GM12878 (cell line): ENCODE results near the gene EBP. TPM values are rescaled to one million over a fixed set of nuclear protein-coding genes. Genes with fewer than 3 reads are reported as not detected.

Experiments used
- ATAC-seq: fragments of 200-7000 bp; cut with Tn5 transposase; 3 replicates; pipeline ENCODE4 v1.9.1; 2020; ENCODE audit warnings: mild to moderate bottlenecking, moderate library complexity
- BruUV-seq: library from RNA; stranded (reverse); fragments of 400-500 nt; replicated peaks from 2 replicates; lab custom pipeline; 2021; lab: Mats Ljungman, UMichigan
- CTCF ChIA-PET: fragments of 300-600 bp; sonication (Branson Sonifier 250); formaldehyde crosslinking; extraction: SDS; loops from one replicate; lab custom pipeline; 2021; ENCODE audit warnings: inconsistent platforms; lab: Yijun Ruan, JAX
- POLR2A ChIA-PET: fragments of 350-600 bp; formaldehyde crosslinking; extraction: SDS; loops from one replicate; lab custom pipeline; 2021; ENCODE audit warnings: inconsistent platforms; lab: Charles Lee
- RAD21 ChIA-PET: fragments of 300-600 bp; sonication (Branson Sonifier 250); formaldehyde crosslinking; loops from one replicate; lab custom pipeline; 2023; ENCODE audit warnings: antibody characterized with exemption; ENCODE audit not compliant: unreplicated experiment; lab: Charles Lee
- SMC1A ChIA-PET: fragments of 300-600 bp; sonication (Branson Sonifier 250); formaldehyde crosslinking; loops from one replicate; lab custom pipeline; 2023; ENCODE audit not compliant: unreplicated experiment, uncharacterized antibody; lab: Charles Lee
- DNase-seq: peaks from one replicate; pipeline ENCODE4 v3.0.0-alpha.2; 2011; ENCODE audit warnings: low read depth, low spot score
- FAIRE-seq: peaks from 3 replicates; lab custom pipeline; 2011; peaks lifted over from hg19 to GRCh38; lab: Jason Lieb, UNC
- H2AFZ ChIP-seq: 2 replicates; pipeline ENCODE4 v1.6.0; 2011; ENCODE audit warnings: low read depth, low read length, control low read depth; ENCODE audit not compliant: control insufficient read depth
- H3K27ac ChIP-seq: 2 replicates; pipeline ENCODE4 v1.5.1; 2011; ENCODE audit warnings: control low read depth; ENCODE audit not compliant: control insufficient read depth, insufficient read depth
- H3K27me3 ChIP-seq, 2 experiments: replicated peaks in 1 of 2; 2 replicates each; pipeline versions ENCODE4 v1.6.0 to v1.6.1; 2011; ENCODE audit warnings: low read length in 1 of 2; ENCODE audit not compliant: control insufficient read depth in 2 of 2, insufficient read depth in 2 of 2
- H3K36me3 ChIP-seq, 2 experiments: 2 replicates each; pipeline ENCODE4 v1.5.1; 2011; ENCODE audit warnings: low read length in 1 of 2; ENCODE audit not compliant: control insufficient read depth in 2 of 2, insufficient read depth in 2 of 2
- H3K4me1 ChIP-seq: 2 replicates; pipeline ENCODE4 v1.6.1; 2011; ENCODE audit warnings: mild to moderate bottlenecking, low read length, moderate library complexity, mixed read lengths; ENCODE audit not compliant: control insufficient read depth, insufficient read depth
- H3K4me2 ChIP-seq: 2 replicates; pipeline ENCODE4 v1.6.0; 2011; ENCODE audit warnings: control low read depth; ENCODE audit not compliant: control insufficient read depth, insufficient read depth
- H3K4me3 ChIP-seq: fragments of 200-600 bp; sonication (generic); 2 replicates; pipeline ENCODE4 v1.5.1; 2016
- H3K79me2 ChIP-seq: 2 replicates; pipeline ENCODE4 v1.6.0; 2011; ENCODE audit warnings: low read length; ENCODE audit not compliant: control insufficient read depth, insufficient read depth
- H3K9ac ChIP-seq: 2 replicates; pipeline ENCODE4 v1.8.0; 2011; ENCODE audit warnings: low read length, control low read depth, mixed read lengths; ENCODE audit not compliant: control insufficient read depth, insufficient read depth
- H3K9me3 ChIP-seq: replicated peaks from 3 replicates; pipeline ENCODE4 v1.5.1; 2011; ENCODE audit warnings: mild to moderate bottlenecking, low read length; ENCODE audit not compliant: control insufficient read depth, insufficient read depth
- H4K20me1 ChIP-seq: 2 replicates; pipeline ENCODE4 v1.6.0; 2011; ENCODE audit not compliant: control insufficient read depth, insufficient read depth
- BRCA1 ChIP-seq: IDR thresholded peaks from 2 replicates; pipeline ENCODE4 v1.6.1; 2011; ENCODE audit warnings: low read depth, low read length, improper control_type of control experiment
- HSF1 ChIP-seq: fragments of 150-350 bp; IDR thresholded peaks from 2 replicates; pipeline ENCODE4 v1.6.1; 2014; ENCODE audit warnings: mild to moderate bottlenecking, low read depth, low read length
- PKNOX1 ChIP-seq: fragments of 450-650 bp; IDR thresholded peaks from 2 replicates; pipeline ENCODE4 v1.6.1; 2016; ENCODE audit warnings: mild to moderate bottlenecking
- WGBS: methylation state at CpG from one replicate; pipeline ENCODE4 v1.1.6; 2016; ENCODE audit warnings: low lambda C conversion rate; ENCODE audit not compliant: insufficient replicate concordance, insufficient coverage; ENCODE audit errors: missing lambda C conversion rate; 5-methylcytosine and 5-hydroxymethylcytosine counted together
- in situ Hi-C: fragments of 300-500 bp; cut with MboI; formaldehyde crosslinking; loops from 9 replicates; pipeline ENCODE4 v1.14.3; 2018; ENCODE audit warnings: mixed read lengths
- intact Hi-C: fragments of 100-400 bp; cut with micrococcal nuclease; formaldehyde crosslinking; loops from one replicate; pipeline ENCODE4 v1.14.2; 2022; ENCODE audit not compliant: unreplicated experiment
- polyA plus RNA-seq, 11 experiments: library from polyadenylated mRNA; depleted of rRNA in 4 of 11; unstranded in 6 of 11; stranded (reverse) in 5 of 11; fragments of >200 nt; fragmentation: Nextera tagmentation in 4 of 11; fragmentation: Illumina TruSeq in 1 of 11; extraction: Ambion mirVana in 4 of 11; extraction: Trizol in 1 of 11; gene quantifications; 1 replicate in 1 of 11; 2 replicates in 10 of 11; pipeline versions ENCODE4 v1.2.1 to v1.2.3, GENCODE V29; 2011 to 2016; ENCODE audit warnings: inconsistent platforms in 2 of 11, missing spikeins in 2 of 11, low read depth in 1 of 11
- total RNA-seq, 4 experiments: library from RNA; depleted of rRNA in 3 of 4; stranded (reverse); fragments of >200 nt in 3 of 4; fragmentation: Illumina TruSeq in 1 of 4; extraction: Trizol in 1 of 4; gene quantifications; 2 replicates each; pipeline versions ENCODE4 v1.2.1 to v1.2.3, GENCODE V29; 2013 to 2021

The EBP gene
- total and polyA plus RNA-seq, 10 of the 15 experiments (the other 5 are each of a cell fraction or from before 2014, with no cell fraction given): 125 to 628 (median 180) TPM

- Histone ChIP-seq H3K27ac (no peak overlapping the region), H3K9ac (no peak overlapping the region), H3K4me3 (no peak overlapping the region), H3K4me2 (no peak overlapping the region), H3K27me3 (no peaks in the 10 kb centered on the region), H3K79me2 (no peaks in the 10 kb centered on the region), H4K20me1 (no peaks in the 10 kb centered on the region), H3K4me1 (no peaks in the 10 kb centered on the region), H3K9me3 (no peaks in the 10 kb centered on the region)
- ATAC-seq: no peak
- DNase-seq: no peak
- BruUV-seq: no TSS peak
- ChIA-PET POLR2A (no interaction called here), SMC1A (no interaction called here), CTCF (no interaction called here)
- 38% methylated on average over 3 of the region's 3 CpGs for WGBS
- in situ Hi-C loops: no loop called here
- no peak for FAIRE-seq
- intact Hi-C loops: no loop called here
- TF ChIP-seq PKNOX1: peak; percentile 33; the same call in 1 of the 2 replicates
- no peak for TF ChIP-seq HSF1
- no peak for TF ChIP-seq BRCA1
- TF ChIP-seq, all 136 proteins: peak for 1
- H2AFZ ChIP-seq: no peak overlapping the region
- peaks cover 0 to 1% of the 10 kb centered on the region in 2 experiments; a peak in 3 of 4 replicates for H3K36me3 ChIP-seq
- RAD21 ChIA-PET: no interaction called here
Measured at GRCh38 chrX:48533165-48533564, 11.6 kb downstream of the EBP start.
